Panc1 (cell line): ENCODE data around the gene PTEN. TPM values are rescaled to one million over a fixed set of nuclear protein-coding genes. Genes with fewer than 3 reads are reported as not detected.
A peak's percentile ranks its signal among the peaks of the same experiment; 100 is the strongest.

Source experiments
- ATAC-seq: fragments of 200-7000 bp; cut with Tn5 transposase; 2 replicates; pipeline ENCODE4 v1.9.1; 2020; ENCODE audit warnings: mild to moderate bottlenecking, moderate library complexity
- BruUV-seq: library from RNA; stranded (reverse); fragments of 400-500 nt; replicated peaks from 2 replicates; lab custom pipeline; 2021; lab: Mats Ljungman, UMichigan
- CTCF ChIA-PET: fragments of 300-600 bp; sonication (Branson Sonifier 250); formaldehyde crosslinking; loops from one replicate; lab custom pipeline; 2022; ENCODE audit warnings: antibody characterized with exemption; lab: Charles Lee
- POLR2A ChIA-PET: fragments of 300-600 bp; sonication (Branson Sonifier 250); formaldehyde crosslinking; loops from one replicate; lab custom pipeline; 2022; ENCODE audit warnings: antibody characterized with exemption; lab: Charles Lee
- DNase-seq: peaks from one replicate; pipeline ENCODE4 v3.0.0-alpha.2; 2010; ENCODE audit warnings: low read depth, low spot score
- H3K27ac ChIP-seq: 2 replicates; pipeline ENCODE4 v1.5.1; 2011; ENCODE audit warnings: mild to moderate bottlenecking, low read length, inconsistent platforms
- H3K27me3 ChIP-seq: fragments of 200-500 bp; sonication (Bioruptor generic); 2 replicates; pipeline ENCODE4 v1.6.0; 2014; ENCODE audit warnings: low read length, inconsistent platforms; ENCODE audit not compliant: control insufficient read depth, insufficient read depth
- H3K36me3 ChIP-seq: fragments of 200-500 bp; sonication (Bioruptor generic); 2 replicates; pipeline ENCODE4 v1.5.1; 2014; ENCODE audit warnings: inconsistent platforms, mild to moderate bottlenecking, low read length, moderate library complexity; ENCODE audit not compliant: control insufficient read depth, insufficient read depth
- H3K4me1 ChIP-seq: 2 replicates; pipeline ENCODE4 v1.5.1; 2011; ENCODE audit warnings: inconsistent platforms, mild to moderate bottlenecking, low read length, moderate library complexity; ENCODE audit not compliant: control insufficient read depth, insufficient read depth
- H3K4me3 ChIP-seq, 2 experiments: 2 replicates each; pipeline ENCODE4 v1.5.1; 2011 to 2012; ENCODE audit warnings: low read depth in 2 of 2, low read length in 2 of 2, mild to moderate bottlenecking in 2 of 2, inconsistent platforms in 1 of 2, moderate library complexity in 1 of 2
- H3K9me3 ChIP-seq: fragments of 200-500 bp; sonication (Bioruptor generic); 2 replicates; pipeline ENCODE4 v1.5.1; 2014; ENCODE audit warnings: low read depth, mild to moderate bottlenecking, inconsistent platforms, low read length, moderate library complexity; ENCODE audit not compliant: control insufficient read depth, insufficient read depth
- POLR2AphosphoS5 ChIP-seq: IDR thresholded peaks from 2 replicates; pipeline ENCODE4 v1.6.1; 2012; ENCODE audit warnings: mild to moderate bottlenecking, low read depth, low read length, moderate library complexity
- SIN3A ChIP-seq: IDR thresholded peaks from 2 replicates; pipeline ENCODE4 v1.6.1; 2012; ENCODE audit warnings: low read depth, mild to moderate bottlenecking, low read length, moderate library complexity, borderline replicate concordance; ENCODE audit not compliant: insufficient read depth
- TCF7L2 ChIP-seq: IDR thresholded peaks from 2 replicates; pipeline ENCODE4 v1.6.1; 2011; ENCODE audit warnings: mild to moderate bottlenecking, low read depth, low read length, inconsistent platforms
- in situ Hi-C: cut with HindIII; loops from 2 replicates; pipeline ENCODE4 v1.10.0; 2016; ENCODE audit warnings: low sequenced_read_pairs, low pct_unique_long_range_greater_than_20kb
- intact Hi-C: fragments of 100-400 bp; cut with micrococcal nuclease; formaldehyde crosslinking; loops from one replicate; pipeline ENCODE4 v1.10.0; 2022; ENCODE audit not compliant: unreplicated experiment
- total RNA-seq: library from RNA; stranded (reverse); gene quantifications from one replicate; pipeline ENCODE4 v1.2.1, GENCODE V29; 2021; ENCODE audit not compliant: unreplicated experiment
- TF ChIP-seq, protein P1 (sequence below): fragments of 450-650 bp; IDR thresholded peaks from 2 replicates; pipeline ENCODE4 v1.5.1; 2017; ENCODE audit warnings: mild to moderate bottlenecking
- TF ChIP-seq, protein P2 (sequence below), 2 experiments: IDR thresholded peaks; 2 replicates each; pipeline ENCODE4 v1.6.1; 2011 to 2012; ENCODE audit warnings: low read depth in 2 of 2, control low read depth in 1 of 2, low read length in 1 of 2, mild to moderate bottlenecking in 1 of 2, moderate library complexity in 1 of 2; ENCODE audit not compliant: insufficient read depth in 1 of 2

Gene PTEN
- total RNA-seq, 1 experiment from 2014 or later: 88.9 TPM

DNA sequence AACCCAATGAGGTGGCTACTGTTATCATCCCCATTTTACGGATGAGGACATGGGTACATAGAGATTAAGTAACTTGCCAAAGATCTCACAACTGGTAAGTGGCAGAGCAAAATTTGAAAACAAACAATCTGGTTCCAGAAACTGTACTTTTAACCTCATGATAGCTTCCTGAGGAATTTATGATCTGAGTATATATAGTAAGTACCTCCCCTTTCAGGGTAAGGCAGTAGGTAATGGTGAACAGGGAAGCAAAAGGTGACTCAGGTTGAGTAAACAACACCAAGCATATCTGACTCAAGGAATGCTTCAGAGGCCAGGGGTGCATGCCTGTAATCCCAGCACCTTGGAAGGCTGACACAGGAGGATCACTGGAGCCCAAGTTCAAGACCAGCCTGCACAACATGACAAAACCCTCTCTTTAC, 21.2 kb upstream of the PTEN start:
- TF ChIP-seq, protein P1, sequence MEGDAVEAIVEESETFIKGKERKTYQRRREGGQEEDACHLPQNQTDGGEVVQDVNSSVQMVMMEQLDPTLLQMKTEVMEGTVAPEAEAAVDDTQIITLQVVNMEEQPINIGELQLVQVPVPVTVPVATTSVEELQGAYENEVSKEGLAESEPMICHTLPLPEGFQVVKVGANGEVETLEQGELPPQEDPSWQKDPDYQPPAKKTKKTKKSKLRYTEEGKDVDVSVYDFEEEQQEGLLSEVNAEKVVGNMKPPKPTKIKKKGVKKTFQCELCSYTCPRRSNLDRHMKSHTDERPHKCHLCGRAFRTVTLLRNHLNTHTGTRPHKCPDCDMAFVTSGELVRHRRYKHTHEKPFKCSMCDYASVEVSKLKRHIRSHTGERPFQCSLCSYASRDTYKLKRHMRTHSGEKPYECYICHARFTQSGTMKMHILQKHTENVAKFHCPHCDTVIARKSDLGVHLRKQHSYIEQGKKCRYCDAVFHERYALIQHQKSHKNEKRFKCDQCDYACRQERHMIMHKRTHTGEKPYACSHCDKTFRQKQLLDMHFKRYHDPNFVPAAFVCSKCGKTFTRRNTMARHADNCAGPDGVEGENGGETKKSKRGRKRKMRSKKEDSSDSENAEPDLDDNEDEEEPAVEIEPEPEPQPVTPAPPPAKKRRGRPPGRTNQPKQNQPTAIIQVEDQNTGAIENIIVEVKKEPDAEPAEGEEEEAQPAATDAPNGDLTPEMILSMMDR: no peak
- no peak for TF ChIP-seq SIN3A
- TF ChIP-seq, protein P2, sequence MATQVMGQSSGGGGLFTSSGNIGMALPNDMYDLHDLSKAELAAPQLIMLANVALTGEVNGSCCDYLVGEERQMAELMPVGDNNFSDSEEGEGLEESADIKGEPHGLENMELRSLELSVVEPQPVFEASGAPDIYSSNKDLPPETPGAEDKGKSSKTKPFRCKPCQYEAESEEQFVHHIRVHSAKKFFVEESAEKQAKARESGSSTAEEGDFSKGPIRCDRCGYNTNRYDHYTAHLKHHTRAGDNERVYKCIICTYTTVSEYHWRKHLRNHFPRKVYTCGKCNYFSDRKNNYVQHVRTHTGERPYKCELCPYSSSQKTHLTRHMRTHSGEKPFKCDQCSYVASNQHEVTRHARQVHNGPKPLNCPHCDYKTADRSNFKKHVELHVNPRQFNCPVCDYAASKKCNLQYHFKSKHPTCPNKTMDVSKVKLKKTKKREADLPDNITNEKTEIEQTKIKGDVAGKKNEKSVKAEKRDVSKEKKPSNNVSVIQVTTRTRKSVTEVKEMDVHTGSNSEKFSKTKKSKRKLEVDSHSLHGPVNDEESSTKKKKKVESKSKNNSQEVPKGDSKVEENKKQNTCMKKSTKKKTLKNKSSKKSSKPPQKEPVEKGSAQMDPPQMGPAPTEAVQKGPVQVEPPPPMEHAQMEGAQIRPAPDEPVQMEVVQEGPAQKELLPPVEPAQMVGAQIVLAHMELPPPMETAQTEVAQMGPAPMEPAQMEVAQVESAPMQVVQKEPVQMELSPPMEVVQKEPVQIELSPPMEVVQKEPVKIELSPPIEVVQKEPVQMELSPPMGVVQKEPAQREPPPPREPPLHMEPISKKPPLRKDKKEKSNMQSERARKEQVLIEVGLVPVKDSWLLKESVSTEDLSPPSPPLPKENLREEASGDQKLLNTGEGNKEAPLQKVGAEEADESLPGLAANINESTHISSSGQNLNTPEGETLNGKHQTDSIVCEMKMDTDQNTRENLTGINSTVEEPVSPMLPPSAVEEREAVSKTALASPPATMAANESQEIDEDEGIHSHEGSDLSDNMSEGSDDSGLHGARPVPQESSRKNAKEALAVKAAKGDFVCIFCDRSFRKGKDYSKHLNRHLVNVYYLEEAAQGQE (IDR thresholded peaks at IDR 0.05; ENCODE audit: insufficient read depth in 1 of 2, low read depth in 2 of 2, low read length in 1 of 2): no peak
- TF ChIP-seq TCF7L2: no peak
- TF ChIP-seq POLR2AphosphoS5: no peak
- in situ Hi-C loops: no loop called here
- Histone ChIP-seq H3K9me3 (no peaks in the 10 kb centered on the region), H3K27ac (no peak overlapping the region), H3K36me3 (no peaks in the 10 kb centered on the region), H3K27me3 (no peaks in the 10 kb centered on the region), H3K4me1 (peaks cover 25% of the 10 kb centered on the region), H3K4me3 (no peak overlapping the region)
- intact Hi-C loops: no loop called here
- CTCF ChIA-PET: interaction anchor here (0.7 kb wide), 1 partner anchor 297 kb away, joined by 5 read pairs; no protein-coding TSS in a partner anchor
- ATAC-seq (peak; percentile 91), DNase-seq (peak; percentile 80)
- POLR2A ChIA-PET: no interaction called here
- no TSS peak for BruUV-seq

DNA sequence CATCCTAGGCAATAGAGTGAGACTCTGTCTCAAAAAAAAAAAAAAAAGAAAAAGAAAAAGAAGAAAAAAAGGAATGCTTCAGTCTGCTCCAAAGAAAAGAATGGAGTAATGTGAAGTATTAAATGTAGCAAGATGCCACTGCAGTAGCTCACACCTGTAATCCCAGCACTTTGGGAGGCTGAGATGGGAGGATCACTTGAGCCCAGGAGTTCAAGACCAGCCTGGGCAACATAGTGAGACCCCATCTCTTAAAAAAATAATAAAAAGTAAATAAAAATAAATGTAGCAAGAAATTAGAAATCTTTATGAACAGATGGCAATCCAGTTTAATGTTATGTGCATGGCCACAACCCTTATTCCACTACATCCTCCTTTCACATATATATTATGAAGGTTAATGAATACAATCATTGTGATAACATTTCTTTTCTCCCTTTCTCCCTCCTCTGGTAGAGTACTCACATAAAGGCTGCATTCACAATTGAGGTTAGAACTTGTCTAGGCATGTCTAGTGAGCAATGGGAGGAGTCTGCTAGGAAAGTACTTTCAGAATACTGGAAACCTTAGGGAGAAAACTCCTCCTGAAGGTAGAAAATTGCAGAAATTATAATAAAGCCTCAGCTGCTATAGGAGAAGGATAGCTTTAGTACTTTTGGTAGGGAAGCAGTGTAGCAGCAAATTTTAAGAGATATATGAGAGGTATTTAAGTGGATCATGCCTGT, 20.5 kb upstream of the PTEN start:
- Histone ChIP-seq H3K9me3 (no peaks in the 10 kb centered on the region), H3K4me3 (no peak overlapping the region), H3K4me1 (peaks cover 25% of the 10 kb centered on the region), H3K27me3 (no peaks in the 10 kb centered on the region), H3K36me3 (no peaks in the 10 kb centered on the region), H3K27ac (peak overlapping the region; percentile 19; the same call in 1 of the 2 replicates)
- ATAC-seq (no peak), DNase-seq (no peak)
- in situ Hi-C loops: no loop called here
- intact Hi-C loops: no loop called here
- TF ChIP-seq, protein P1: no peak
- TF ChIP-seq TCF7L2 (no peak), SIN3A (no peak), POLR2AphosphoS5 (no peak)
- TF ChIP-seq, protein P2 (IDR thresholded peaks at IDR 0.05; ENCODE audit: insufficient read depth in 1 of 2, low read depth in 2 of 2, low read length in 1 of 2): no peak
- POLR2A ChIA-PET: interaction anchor here (0.6 kb wide), 1 partner anchor 21 kb away, joined by 3 read pairs; no protein-coding TSS in a partner anchor
- no TSS peak for BruUV-seq
- CTCF ChIA-PET: no interaction called here
